Stimulated activated CD8-positive, alpha-beta memory T cell treated with anti-CD3 and anti-CD28 coated beads, Interleukin-4, amount 100 ng/mL, for 1 hour (primary cell): ENCODE results near the gene ZNF396.

Source experiments
- DNase-seq, 2 donors: peaks; one replicate each; pipeline ENCODE4 v3.0.0-alpha.2; 2020; ENCODE audit warnings: low read depth in 2 of 2, low spot score in 1 of 2

ZNF396 gene

DNA sequence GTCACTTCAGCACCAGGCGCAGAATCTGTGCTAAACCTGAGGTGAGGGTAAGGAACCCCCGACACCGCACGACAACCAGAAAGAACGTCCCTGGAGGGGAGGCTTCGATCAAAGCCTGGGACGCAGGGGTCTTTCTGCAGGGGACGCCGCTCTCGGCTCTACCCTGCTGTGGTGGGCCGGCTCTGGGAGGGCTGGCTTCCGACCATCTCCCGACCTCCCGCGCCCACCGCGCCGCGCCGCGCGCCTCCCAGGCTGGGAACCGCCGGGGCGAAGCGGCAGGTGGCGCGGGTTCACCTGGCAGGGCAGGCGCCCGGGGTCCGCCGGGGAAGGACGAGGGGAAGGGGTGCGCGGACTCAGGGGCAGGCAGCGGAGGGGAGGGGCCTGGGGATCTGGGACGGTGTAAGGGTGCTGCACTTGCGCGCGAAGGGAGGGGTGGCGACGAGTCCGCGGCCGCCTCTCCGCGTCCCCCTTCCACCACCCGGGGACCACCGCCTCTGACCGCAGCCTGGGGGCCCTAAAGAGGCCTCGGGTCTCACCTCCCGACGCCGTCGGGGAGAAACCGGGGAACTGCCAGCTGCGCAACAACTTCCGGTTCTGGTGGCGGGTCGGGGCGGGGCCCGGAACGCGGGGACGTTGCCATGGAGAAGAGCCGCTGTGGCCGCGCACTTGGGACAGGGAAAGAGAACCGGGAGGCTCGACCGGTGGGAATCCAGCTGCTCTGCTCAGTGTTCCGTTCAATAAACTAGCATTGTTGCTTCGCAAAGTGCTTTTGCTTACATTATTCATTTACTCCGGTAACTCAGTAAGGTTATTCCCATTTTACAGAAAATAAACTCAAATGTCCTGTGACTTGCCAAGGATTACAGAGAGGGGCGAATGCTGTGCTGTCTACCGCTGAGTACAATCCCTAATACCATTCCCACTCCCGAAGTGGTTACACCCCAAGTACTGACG, at the start of gene ZNF396:
TSS of gene ZNF396 (minus strand) at position 596 of the 954 bp plus-strand sequence. CDS start 3,045 bp downstream, outside the sequence.
- peak; percentile 28 to 44 for DNase-seq

DNA sequence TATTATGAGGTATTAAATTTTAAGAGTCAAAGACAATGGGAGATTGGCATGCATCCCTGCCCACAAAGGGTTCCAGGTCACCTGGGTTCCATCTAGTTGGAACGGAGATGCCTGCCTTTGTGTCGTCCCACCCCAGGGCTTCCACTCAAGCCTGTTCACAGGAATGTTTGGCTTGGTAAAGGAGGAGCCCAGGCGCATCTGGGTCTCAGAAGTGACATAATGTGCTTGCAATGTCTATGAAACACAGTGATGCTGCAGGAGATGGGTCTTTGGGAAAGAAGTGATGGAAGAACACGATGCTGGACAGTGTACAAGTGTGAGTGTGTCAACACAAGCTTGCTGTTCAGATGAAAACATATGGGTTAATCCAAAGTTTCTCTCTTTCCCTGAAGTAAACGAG, 49.6 kb upstream of the ZNF396 start:
- DNase-seq: no peak

DNA sequence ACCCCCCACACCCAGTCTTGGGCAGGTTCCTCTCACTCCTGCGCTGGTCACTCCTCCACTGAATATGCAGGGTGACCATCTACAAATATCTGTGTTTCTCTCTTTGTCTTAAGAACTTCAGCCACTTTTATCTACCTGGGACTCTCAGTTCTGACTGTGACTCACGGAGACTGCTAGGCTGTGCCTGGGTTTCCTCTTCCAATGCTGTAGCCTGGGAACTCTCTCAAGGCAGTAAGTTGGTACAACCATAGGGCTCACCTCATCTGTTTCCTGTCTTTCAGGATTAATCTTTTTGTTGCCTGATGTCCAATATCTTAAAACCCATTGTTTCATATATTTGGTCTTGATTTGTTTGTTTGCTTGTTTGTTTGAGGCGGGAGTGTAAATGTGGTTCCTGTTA, 47.2 kb upstream of the ZNF396 start:
- DNase-seq: no peak

DNA sequence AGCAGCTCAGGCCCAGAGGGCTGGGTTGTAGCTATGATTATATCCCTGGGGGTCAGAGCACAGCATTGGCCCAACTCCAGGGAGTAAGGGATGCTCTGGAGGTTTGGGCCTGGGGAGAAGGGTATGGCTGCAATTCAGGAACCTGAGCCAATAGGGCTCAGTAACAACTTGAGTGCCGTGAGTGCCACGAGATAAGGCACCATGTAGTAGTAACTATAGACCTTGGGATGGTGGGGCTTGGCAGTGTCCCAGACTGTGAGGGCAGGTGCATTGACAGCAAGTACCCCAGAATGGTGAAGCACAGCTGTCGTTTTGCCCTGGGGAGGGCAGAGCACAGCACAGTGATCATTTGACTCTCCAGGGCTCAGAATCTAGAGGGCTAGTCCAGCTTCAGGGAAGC, 45.1 kb upstream of the ZNF396 start:
- DNase-seq: no peak

GRCh38 chr18:35418610-35419009, 41.5 kb upstream of the ZNF396 start:
- DNase-seq: no peak

DNA sequence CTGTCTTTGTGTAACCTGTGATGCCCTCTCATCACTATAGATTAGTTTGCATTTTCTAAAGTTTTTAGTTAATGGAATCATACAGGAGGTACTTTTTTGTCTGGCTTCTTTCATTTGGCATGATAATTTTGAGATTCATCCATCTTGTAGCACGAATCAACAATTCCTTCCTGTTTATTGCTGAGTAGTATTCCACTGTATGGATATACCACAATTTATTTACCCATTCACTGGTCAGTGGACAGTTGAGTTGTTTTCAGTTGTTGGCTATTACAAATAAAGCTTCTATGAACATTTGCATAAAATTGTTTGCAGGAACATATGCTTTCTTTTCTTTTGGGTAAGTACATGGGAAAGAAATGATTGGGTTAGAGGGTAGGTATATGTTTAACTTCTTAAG, 40.1 kb upstream of the ZNF396 start:
- no peak for DNase-seq

DNA sequence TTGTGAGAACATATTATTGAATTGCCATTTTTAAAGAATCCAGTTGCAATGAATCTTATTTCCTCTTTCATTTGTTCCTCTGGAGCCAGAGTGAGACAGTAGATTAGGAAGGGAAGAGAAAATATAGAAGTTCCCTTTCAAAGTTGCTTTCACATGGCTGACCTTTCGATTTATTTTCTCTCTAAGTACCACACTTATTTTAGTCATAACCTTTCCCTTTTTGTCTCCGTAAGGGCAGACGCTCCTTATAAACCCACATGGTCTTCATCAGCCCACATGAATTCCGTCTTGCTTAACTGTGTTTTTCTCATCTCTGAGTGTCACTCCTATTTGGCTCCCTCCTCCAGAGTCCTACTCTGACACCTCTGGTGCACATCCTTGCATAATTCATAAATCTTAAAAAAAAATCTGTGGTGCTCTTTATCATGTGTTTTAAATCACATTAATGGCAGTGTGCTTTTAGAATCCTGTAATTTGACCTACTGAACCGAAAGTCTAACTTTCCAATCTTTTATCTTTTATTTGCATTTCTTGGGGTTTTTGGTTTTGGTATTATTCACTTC, 38.5 kb upstream of the ZNF396 start:
- DNase-seq: no peak

- DNase-seq: no peak
Measured at GRCh38 chr18:35413163-35413511, 36.0 kb upstream of the ZNF396 start.

DNA sequence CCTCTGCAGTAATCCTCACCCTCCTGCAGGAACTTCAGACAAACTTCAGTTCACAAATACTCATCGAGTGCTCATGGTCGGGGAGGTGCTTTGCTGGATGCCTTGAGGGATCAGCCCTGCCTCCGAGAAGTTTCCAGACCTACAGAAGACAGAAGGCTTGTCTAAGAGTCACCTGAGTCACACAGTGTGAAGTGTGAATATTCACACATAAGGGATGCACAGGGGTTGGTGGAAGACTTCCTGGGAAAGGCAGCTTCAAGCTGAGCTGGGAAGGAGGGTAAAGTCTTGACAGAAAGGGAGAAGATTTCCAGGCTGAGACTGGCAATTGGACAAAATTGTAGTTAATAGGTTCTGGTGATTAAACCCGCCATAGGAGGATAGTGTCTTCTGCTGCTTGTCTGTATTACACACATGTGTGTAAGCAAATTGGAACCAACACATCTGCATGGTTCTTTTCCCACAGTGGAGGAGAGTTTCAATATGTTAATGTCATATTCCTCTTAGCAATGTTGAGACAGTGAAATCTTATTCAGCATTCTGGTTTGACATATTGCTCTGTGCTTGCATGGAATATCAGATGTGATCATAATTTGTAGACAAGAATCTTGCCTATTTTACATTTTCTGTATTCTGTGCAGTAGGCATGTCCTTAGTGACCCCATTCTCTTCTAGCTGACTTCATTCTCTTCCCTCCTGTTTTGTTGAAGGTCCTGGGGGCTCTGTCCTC, 34.7 kb upstream of the ZNF396 start:
- DNase-seq: no peak

DNA sequence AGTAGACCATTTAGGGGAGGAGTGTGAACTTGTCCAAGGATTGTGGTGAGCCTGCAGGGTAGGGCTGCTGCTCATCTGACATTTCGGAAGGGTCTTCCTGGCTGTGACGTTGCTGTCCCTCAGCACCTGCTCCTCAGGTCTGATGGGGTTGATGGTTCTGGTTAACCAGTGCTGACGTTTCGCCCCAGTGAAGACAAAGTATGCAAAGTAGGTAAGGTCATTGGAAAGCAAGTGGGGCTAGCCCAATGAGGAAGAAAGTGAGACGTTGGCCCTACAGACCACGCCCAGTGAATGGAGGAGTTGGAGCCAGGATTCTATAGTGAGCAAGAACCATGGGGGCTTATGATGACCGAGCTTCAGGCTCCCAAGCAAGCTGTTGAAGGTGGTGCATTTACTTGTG, 33.4 kb upstream of the ZNF396 start:
- no peak for DNase-seq

DNA sequence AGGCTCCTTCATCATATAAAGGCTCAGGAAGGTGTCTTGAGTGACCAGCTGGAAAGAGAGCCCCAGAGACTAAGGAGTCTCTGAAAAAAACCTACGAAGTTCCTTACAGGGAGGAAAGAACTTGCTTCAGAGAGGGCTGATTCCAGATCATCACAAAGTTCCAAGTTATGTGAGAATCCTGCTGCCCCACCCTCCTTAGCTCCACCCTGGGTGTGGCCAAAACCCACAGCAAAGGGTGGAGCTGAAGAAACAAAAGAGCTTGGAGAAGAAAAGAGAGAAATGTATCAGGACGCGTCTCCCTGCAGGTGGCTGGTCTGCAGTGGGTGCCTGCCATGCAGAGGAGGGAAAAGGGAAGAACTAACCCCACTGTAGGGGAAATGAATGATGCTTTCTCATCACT, 32.8 kb upstream of the ZNF396 start:
- no peak for DNase-seq

- DNase-seq: no peak
Measured at GRCh38 chr18:35408843-35409261, 31.7 kb upstream of the ZNF396 start.

GRCh38 chr18:35407871-35408481, 30.8 kb upstream of the ZNF396 start:
- DNase-seq: no peak

DNA sequence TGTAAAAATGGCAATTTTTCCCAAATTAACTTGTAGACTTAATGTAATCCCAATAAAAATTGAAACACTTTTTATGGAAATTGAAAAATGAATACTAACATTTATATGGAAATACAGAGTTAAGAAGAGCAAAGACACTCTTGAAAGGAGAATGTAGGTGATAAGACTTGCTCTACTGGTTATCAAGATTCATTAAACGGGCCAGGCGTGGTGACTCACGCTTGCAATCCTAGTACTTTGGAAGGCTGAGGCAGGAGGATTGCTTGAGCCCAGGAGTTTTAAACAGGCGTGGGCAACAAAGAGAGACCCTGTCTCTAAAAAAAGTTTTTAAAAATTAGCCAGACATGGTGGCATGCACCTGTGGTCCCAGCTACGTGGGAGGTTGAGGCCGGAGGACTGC, 29.5 kb upstream of the ZNF396 start:
- DNase-seq: no peak

- no peak for DNase-seq
Measured at GRCh38 chr18:35397976-35398375, 20.8 kb upstream of the ZNF396 start.

GRCh38 chr18:35393716-35394115, 16.6 kb upstream of the ZNF396 start:
- no peak for DNase-seq

GRCh38 chr18:35392375-35392774, 15.2 kb upstream of the ZNF396 start:
- no peak for DNase-seq

DNA sequence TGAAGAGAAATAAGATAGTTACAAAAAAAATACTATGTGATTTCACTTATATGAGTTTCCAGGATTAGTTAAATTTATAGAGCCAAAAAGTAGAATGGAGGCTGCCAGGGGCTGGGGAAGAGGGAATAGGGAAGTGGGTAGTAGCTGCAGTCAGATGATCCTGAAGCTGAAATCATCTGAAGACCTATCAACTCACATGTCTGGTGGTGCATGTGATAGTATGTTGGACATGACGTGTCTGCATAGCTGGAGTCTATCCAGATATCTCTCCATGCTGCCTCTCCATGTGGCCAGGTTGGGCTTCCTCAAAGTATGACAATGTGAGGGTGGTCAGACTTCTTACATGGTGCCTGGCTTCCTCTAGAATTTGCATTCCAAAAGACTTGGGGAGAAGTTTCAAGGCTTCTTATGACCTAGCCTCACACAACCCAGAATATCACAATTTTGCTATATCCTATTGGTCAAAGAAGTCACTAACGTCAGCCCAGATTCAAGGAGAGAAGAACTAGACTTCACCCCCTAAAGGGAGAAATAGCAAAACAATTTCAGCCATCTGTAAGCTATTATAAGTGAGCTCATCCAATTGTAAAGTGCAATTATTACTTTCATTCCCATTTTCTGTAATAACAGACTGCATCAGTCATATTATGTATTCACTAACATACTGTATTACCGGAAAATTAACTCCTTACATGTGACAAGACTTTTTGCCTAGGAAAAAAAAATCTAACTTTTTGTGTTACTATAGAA, 14.0 kb upstream of the ZNF396 start:
- DNase-seq: no peak

GRCh38 chr18:35389095-35389618, 12.0 kb upstream of the ZNF396 start:
- DNase-seq: no peak

DNA sequence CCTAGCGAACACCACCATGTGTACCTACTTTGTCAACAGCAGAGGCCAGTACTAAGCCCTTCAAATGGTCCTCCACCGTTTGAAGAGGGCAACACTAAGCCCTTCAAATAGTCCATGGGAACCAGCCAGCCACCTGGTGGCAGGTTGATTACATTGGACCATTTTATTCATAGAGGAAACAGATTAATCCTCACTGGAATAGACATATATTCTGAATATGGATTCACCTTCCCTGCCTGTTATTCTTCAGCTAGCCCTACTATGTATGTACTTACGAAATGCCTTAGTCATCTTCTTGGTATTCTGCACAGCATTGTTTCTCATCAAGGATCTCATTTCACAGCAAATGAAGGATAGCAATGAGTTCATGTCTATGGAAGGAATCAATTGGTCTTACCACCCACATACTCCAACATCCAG, 10.0 kb upstream of the ZNF396 start:
- DNase-seq: no peak
